Measurements from ENCODE around the gene FAM47B.

The FAM47B gene

GRCh38 chrX:34942496-34942895, at the start of gene FAM47B:
TSS of gene FAM47B (plus strand) at chrX:34942796. CDS start at chrX:34942832, 36 bp downstream.
- DNase-seq, result no peak

- no peak for DNase-seq
Measured at GRCh38 chrX:34893741-34894140, 48.9 kb upstream of the FAM47B start.

GRCh38 chrX:34900691-34901090, 41.9 kb upstream of the FAM47B start:
- DNase-seq, result no peak

- DNase-seq, result no peak
Measured at GRCh38 chrX:34901761-34902160, 40.8 kb upstream of the FAM47B start.

DNA sequence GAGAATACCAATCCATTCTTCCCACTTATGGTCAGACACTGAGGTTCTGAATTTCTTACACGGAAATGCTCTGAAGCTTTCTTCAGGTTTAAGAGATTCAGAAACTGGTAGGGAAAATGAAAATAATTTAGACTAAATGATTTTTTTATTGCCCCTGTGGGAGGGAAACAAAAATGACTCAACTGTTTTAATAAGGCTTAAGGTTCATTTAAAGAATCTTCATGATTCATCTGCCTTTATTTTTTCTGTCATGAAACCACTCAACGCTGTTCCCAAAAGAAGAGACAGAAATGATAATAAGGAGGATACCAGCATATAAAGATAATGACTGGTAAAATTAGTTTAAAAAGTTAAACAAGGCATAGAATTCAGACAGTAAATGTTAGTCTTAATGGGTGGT, 39.3 kb upstream of the FAM47B start:
- DNase-seq, result no peak

- DNase-seq, result no peak
Measured at GRCh38 chrX:34909151-34909550, 33.4 kb upstream of the FAM47B start.

DNA sequence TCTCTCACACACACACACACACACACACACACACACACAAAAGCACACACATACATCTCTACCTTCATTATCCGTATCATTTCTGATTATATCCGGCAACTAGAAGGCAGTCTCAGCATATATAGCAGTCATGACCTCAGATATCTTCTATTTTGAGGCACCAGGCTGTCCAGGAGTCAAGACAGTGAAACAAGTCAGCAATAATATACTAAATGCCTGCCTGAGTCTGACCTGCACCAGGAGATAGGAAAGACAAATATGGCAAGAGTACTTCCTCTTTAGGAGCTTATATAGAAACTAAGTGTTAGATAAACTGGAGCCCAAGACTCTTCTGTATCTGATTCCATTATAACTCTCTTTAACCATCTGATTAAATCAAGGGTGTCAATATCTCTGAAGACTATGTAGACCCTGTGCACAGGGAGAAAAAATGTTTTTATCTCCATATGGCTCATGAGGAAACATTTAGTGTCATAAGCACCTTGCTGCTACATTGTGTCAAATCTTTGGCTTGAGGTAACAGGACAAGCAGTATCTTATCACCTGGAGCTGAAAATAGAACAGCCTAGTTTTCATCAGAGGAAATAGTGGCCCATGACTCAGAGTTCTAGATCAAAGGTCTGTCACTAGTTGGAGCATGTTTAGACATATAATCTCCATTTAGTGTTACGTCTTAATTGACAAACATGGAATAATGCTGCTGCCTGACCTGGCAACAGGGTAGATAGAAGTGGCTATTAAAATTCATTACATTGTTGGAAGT, 27.0 kb upstream of the FAM47B start:
- no peak for DNase-seq

DNA sequence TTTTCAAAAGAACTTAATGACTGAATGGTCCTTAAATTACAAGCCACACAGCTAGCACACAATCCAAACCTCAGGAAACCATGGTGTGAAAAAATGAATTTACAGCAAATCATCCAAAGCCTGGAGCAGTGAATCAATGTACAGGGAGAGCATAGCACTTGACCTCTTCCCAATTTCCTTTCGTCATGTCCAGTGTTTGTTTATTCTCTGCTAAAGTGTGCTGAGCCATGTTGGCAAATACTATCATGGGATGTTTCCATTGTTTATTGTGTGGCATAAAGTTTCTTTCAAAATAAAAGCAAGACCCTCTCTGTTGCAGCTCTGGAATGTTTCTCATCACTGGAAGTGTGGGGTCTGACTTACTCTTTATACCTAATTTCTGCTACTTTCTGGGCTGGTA, 25.4 kb upstream of the FAM47B start:
- no peak for DNase-seq

- no peak for DNase-seq
Measured at GRCh38 chrX:34918091-34918736, 24.4 kb upstream of the FAM47B start.

- DNase-seq, result no peak
Measured at GRCh38 chrX:34918856-34919255, 23.7 kb upstream of the FAM47B start.

DNA sequence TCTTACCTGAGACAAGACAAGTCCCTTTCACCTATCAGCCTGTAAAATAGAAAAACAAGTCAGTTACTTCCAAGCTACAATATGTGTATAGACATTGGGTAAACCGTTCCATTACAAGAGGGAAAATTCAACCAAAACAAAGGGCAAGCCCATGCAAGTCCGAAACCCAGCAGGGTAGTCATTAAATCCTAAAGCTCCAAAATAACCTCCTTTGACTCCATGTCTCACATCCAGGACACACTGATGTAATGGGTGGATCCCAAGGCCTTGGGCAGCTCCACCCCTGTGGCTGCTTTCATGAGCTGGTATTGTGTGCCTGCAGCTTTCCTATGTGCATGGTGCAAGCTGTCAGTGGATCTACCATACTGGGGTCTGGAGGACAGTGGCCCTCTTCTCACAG, 14.7 kb upstream of the FAM47B start:
- DNase-seq, result no peak

DNA sequence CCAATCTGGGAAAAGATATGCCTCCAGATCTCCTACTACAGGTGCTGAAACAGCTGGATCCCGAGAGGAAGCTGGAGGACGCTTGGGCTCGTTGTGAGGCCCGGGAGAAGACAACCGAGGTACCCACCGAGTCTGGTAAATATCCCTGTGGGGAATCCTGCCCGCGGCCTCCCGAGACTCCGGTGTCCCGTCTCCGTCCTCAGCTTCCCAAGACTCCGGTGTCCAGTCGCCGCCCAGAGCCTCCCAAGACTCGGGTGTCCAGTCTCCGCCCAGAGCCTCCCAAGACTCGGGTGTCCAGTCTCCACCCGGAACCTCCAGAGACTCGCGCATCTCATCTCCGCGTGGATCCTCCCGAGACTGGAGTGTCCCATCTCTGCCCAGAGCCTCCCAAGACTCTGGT, 639 bp downstream of the FAM47B start:
- no peak for DNase-seq

DNA sequence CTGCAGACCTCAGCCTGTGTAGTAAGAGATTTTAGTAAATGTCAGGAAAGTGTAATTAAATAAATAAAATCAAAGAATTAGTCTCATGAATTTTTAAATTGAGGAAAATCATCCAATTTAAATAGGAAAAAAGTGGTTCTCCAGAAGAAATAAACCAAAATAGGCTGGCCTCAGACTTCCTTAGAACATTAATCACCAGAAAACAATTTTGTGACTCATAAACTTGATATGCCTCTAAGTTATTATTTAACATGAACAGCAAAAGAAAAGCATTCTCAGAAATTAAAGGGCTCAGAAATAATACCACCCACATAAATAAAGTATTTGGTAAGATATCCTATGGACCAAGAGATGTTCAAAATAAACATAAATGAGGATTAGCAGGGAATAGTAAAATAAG, 14.3 kb downstream of the FAM47B start:
- no peak for DNase-seq

DNA sequence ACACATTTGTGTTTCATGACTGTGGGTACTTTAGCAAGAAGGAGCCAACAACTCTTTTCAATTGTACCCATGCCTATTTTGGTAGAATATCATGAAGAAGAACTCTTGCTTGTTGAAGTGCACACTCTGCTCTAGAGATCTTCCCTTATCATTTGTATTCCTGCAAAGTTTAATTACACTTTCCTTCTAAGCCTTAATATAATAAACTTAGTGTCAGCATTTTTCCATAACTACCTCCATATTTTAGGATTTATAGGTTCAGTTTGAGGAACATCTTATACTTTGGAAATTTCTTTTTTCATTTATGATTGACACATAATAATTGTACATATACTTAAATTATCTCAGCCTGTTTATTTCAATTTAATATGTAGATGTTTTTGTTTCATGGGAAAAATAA, 19.1 kb downstream of the FAM47B start:
- no peak for DNase-seq

GRCh38 chrX:34972206-34972605, 29.6 kb downstream of the FAM47B start:
- no peak for DNase-seq

- DNase-seq, result no peak
Measured at GRCh38 chrX:34978171-34978570, 35.6 kb downstream of the FAM47B start.

DNA sequence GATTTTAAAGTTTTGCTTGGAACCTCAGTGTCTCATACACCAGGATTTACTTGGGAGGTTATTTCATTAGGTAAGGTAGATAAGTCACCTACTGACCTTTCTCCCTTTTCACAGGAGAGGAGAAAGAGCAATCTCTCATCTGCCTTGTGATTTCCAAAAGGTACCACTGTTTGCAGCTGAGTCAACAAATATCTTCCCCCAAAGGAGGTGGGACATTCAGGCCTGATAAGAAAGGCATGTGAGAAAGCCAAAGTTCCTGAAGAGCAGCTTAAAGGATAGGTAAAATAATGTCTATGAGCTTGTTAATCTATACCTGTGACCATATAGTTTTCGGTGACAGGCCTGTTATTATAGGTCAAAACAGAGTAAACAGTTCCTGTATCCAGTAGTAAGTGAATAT, 45.0 kb downstream of the FAM47B start:
- no peak for DNase-seq
